ENCODE results near the gene GALNT12. TPM values are rescaled to one million over a fixed set of nuclear protein-coding genes. Genes with fewer than 3 reads are reported as not detected.

The GALNT12 gene
- total RNA-seq, 1 experiment from 2014 or later: 3.3 TPM

DNA sequence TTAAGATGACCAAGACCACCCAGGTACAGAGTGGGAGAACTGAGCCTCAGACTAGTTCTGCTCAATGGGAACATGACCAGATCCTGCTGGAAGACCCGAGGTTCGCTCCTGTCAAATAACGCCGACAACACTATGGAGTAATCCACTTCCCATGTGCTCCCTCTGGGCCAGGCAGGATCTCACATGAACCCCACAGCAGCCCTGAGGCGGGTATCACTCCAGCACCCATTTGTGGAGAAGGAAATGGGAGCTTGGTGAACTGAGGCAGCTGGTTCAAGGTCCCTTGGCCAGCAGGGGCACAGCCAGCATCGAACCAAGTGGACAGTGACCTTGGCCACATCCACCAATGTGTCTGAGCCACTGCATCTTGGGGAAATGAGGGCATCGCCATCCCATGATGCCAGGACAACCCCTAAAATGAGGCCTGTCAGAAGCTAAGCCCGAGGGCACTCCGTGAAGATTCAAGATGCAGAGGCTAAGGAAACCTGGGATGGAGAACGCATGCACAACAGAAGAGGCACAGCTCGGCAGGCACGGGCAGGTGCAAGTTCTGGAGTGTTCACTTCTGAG lies 19.6 kb upstream of the GALNT12 start:
- TF ChIP-seq, protein P1, sequence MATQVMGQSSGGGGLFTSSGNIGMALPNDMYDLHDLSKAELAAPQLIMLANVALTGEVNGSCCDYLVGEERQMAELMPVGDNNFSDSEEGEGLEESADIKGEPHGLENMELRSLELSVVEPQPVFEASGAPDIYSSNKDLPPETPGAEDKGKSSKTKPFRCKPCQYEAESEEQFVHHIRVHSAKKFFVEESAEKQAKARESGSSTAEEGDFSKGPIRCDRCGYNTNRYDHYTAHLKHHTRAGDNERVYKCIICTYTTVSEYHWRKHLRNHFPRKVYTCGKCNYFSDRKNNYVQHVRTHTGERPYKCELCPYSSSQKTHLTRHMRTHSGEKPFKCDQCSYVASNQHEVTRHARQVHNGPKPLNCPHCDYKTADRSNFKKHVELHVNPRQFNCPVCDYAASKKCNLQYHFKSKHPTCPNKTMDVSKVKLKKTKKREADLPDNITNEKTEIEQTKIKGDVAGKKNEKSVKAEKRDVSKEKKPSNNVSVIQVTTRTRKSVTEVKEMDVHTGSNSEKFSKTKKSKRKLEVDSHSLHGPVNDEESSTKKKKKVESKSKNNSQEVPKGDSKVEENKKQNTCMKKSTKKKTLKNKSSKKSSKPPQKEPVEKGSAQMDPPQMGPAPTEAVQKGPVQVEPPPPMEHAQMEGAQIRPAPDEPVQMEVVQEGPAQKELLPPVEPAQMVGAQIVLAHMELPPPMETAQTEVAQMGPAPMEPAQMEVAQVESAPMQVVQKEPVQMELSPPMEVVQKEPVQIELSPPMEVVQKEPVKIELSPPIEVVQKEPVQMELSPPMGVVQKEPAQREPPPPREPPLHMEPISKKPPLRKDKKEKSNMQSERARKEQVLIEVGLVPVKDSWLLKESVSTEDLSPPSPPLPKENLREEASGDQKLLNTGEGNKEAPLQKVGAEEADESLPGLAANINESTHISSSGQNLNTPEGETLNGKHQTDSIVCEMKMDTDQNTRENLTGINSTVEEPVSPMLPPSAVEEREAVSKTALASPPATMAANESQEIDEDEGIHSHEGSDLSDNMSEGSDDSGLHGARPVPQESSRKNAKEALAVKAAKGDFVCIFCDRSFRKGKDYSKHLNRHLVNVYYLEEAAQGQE (IDR thresholded peaks at IDR 0.05; ENCODE audit: insufficient read depth in 1 of 2, low read depth in 2 of 2, low read length in 1 of 2): no peak
- TF ChIP-seq, protein P2, sequence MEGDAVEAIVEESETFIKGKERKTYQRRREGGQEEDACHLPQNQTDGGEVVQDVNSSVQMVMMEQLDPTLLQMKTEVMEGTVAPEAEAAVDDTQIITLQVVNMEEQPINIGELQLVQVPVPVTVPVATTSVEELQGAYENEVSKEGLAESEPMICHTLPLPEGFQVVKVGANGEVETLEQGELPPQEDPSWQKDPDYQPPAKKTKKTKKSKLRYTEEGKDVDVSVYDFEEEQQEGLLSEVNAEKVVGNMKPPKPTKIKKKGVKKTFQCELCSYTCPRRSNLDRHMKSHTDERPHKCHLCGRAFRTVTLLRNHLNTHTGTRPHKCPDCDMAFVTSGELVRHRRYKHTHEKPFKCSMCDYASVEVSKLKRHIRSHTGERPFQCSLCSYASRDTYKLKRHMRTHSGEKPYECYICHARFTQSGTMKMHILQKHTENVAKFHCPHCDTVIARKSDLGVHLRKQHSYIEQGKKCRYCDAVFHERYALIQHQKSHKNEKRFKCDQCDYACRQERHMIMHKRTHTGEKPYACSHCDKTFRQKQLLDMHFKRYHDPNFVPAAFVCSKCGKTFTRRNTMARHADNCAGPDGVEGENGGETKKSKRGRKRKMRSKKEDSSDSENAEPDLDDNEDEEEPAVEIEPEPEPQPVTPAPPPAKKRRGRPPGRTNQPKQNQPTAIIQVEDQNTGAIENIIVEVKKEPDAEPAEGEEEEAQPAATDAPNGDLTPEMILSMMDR (IDR thresholded peaks at IDR 0.05): no peak
- no peak for TF ChIP-seq POLR2AphosphoS5 (IDR thresholded peaks at IDR 0.05; ENCODE audit: low read depth, low read length)
- no peak for TF ChIP-seq SIN3A (IDR thresholded peaks at IDR 0.05; ENCODE audit: borderline replicate concordance, insufficient read depth, low read depth, low read length)
- no peak for TF ChIP-seq TCF7L2 (IDR thresholded peaks at IDR 0.05; ENCODE audit: low read depth, low read length)
- ChIA-PET POLR2A (no interaction called here), CTCF (no interaction called here)
- no peaks in the 10 kb centered on the region for H3K9me3 ChIP-seq (ENCODE audit: control insufficient read depth, insufficient read depth, low read depth, low read length)
- DNase-seq (ENCODE audit: low read depth, low spot score) (no peak), ATAC-seq (no peak)
- H3K27me3 ChIP-seq (ENCODE audit: control insufficient read depth, insufficient read depth, low read length): no peaks in the 10 kb centered on the region
- H3K4me1 ChIP-seq (ENCODE audit: control insufficient read depth, insufficient read depth, low read length): peaks cover 10% of the 10 kb centered on the region
- no peak overlapping the region for H3K27ac ChIP-seq (ENCODE audit: low read length)
- no peaks in the 10 kb centered on the region; the same call in 1 of the 2 replicates for H3K36me3 ChIP-seq (ENCODE audit: control insufficient read depth, insufficient read depth, low read length)
- intact Hi-C loops (cut with micrococcal nuclease; ENCODE audit: unreplicated experiment): no loop called here
- no TSS peak for BruUV-seq (replicated peaks)
- in situ Hi-C loops (cut with HindIII; ENCODE audit: low pct_unique_long_range_greater_than_20kb, low sequenced_read_pairs): no loop called here
- no peak overlapping the region for H3K4me3 ChIP-seq (ENCODE audit: low read depth in 2 of 2, low read length in 2 of 2)

DNA sequence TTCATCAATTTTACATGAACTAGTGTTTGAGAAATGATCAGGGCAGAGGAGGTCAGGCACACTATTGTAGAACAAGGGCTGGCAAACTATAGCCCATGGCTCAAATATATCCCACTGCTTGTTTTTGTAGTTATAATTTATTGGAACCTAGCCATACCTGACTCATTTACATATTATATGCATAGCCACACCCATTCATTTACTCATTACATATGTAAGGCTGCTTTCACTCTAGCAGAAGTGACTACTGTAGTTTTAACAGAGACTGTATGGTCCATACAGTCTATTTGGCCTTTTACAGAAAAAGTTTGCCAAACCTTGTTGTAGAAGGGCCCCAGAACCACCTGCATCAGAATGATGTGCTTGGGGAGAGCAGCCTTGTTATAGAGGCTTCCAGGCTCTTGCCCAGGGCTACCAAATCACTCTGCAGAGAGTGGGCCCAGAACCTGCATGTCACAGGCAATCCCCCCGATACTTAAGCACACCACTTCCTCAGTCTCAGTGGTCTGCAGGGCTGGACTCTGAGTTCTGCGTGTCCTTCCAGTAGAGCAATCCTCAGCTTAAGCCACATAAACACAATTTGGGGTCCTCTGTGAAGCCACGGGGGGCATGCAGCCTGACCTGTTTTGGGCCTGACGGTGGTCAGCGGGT lies 17.9 kb upstream of the GALNT12 start:
- POLR2A ChIA-PET: no interaction called here
- in situ Hi-C loops (cut with HindIII; ENCODE audit: low pct_unique_long_range_greater_than_20kb, low sequenced_read_pairs) (no loop called here), intact Hi-C loops (cut with micrococcal nuclease; ENCODE audit: unreplicated experiment) (no loop called here)
- CTCF ChIA-PET: no interaction called here
- Histone ChIP-seq H3K9me3 (ENCODE audit: control insufficient read depth, insufficient read depth, low read depth, low read length) (no peaks in the 10 kb centered on the region), H3K4me1 (ENCODE audit: control insufficient read depth, insufficient read depth, low read length) (peaks cover 10% of the 10 kb centered on the region), H3K4me3 (ENCODE audit: low read depth in 2 of 2, low read length in 2 of 2) (no peak overlapping the region), H3K36me3 (ENCODE audit: control insufficient read depth, insufficient read depth, low read length) (no peaks in the 10 kb centered on the region), H3K27ac (ENCODE audit: low read length) (no peak overlapping the region), H3K27me3 (ENCODE audit: control insufficient read depth, insufficient read depth, low read length) (no peaks in the 10 kb centered on the region)
- DNase-seq (ENCODE audit: low read depth, low spot score): no peak
- TF ChIP-seq TCF7L2 (IDR thresholded peaks at IDR 0.05; ENCODE audit: low read depth, low read length) (no peak), SIN3A (IDR thresholded peaks at IDR 0.05; ENCODE audit: borderline replicate concordance, insufficient read depth, low read depth, low read length) (no peak), POLR2AphosphoS5 (IDR thresholded peaks at IDR 0.05; ENCODE audit: low read depth, low read length) (no peak)
- TF ChIP-seq, protein P1 (IDR thresholded peaks at IDR 0.05; ENCODE audit: insufficient read depth in 1 of 2, low read depth in 2 of 2, low read length in 1 of 2): no peak
- TF ChIP-seq, protein P2 (IDR thresholded peaks at IDR 0.05): no peak
- no TSS peak for BruUV-seq (replicated peaks)
- no peak for ATAC-seq
